ENCODE data around the gene BTAF1. TPM values are rescaled to one million over a fixed set of nuclear protein-coding genes. Genes with fewer than 3 reads are reported as not detected.

The BTAF1 gene
- total and polyA plus RNA-seq, 2 experiments from 2014 or later = 30.4 to 55.7 TPM

- no peak overlapping the region for H3K27ac Mint-ChIP-seq
- H3K4me1 ChIP-seq (ENCODE audit: insufficient read depth) = no peaks in the 10 kb centered on the region
- H3K36me3 ChIP-seq (ENCODE audit: insufficient read depth) = peaks cover 22% of the 10 kb centered on the region
- H2AFZ ChIP-seq = no peak overlapping the region
- no peaks in the 10 kb centered on the region for H3K79me2 ChIP-seq (replicated peaks; ENCODE audit: insufficient read depth)
- no peaks in the 10 kb centered on the region for H3K27me3 ChIP-seq (ENCODE audit: insufficient read depth)
- no peaks in the 10 kb centered on the region for H3K27me3 Mint-ChIP-seq (ENCODE audit: insufficient read depth, low read depth, poor library complexity)
- no peaks in the 10 kb centered on the region for H3F3A ChIP-seq (replicated peaks; ENCODE audit: low read depth)
- H3K9me2 ChIP-seq (ENCODE audit: insufficient read depth) = no peaks in the 10 kb centered on the region
- no peak overlapping the region for H3K4me3 Mint-ChIP-seq
- ATAC-seq (no peak), DNase-seq (ENCODE audit: low spot score) (no peak)
- peaks cover 43% of the 10 kb centered on the region for H3K36me3 Mint-ChIP-seq (ENCODE audit: low read depth)
- no peaks in the 10 kb centered on the region for H3K4me1 Mint-ChIP-seq
- no peaks in the 10 kb centered on the region for H3K9me3 Mint-ChIP-seq
- H3K27ac ChIP-seq (ENCODE audit: low read depth) = no peak overlapping the region
- no peak overlapping the region for H3K4me3 ChIP-seq
- TF ChIP-seq ETS1 (IDR thresholded peaks at IDR 0.05) = no peak
- no peak for TF ChIP-seq EZH2phosphoT487 (IDR thresholded peaks at IDR 0.05; ENCODE audit: unreplicated experiment)
- TF ChIP-seq ZNF331 (CRISPR knock-in tag; IDR thresholded peaks at IDR 0.05; ENCODE audit: low read depth) = no peak
- TF ChIP-seq NANOG (IDR thresholded peaks at IDR 0.05; ENCODE audit: borderline replicate concordance) = no peak
- TF ChIP-seq EZH2 (IDR thresholded peaks at IDR 0.05; ENCODE audit: low read depth, unreplicated experiment) = no peak
- TF ChIP-seq REST (IDR thresholded peaks at IDR 0.05; ENCODE audit: unreplicated experiment) = no peak
- no peak for TF ChIP-seq ZNF462 (CRISPR knock-in tag; IDR thresholded peaks at IDR 0.05)
- no peak for TF ChIP-seq POLR2AphosphoS5 (IDR thresholded peaks at IDR 0.05; ENCODE audit: low read depth)
- TF ChIP-seq STAT1 (IDR thresholded peaks at IDR 0.05; ENCODE audit: unreplicated experiment) = no peak
- no peak overlapping the region for H3K4me2 ChIP-seq
- no peaks in the 10 kb centered on the region for H4K20me1 ChIP-seq (replicated peaks; ENCODE audit: insufficient read depth)
Measured at GRCh38 chr10:91980319-91980718, 56.7 kb downstream of the BTAF1 start.

All from GM23338 (cell line).